GM19395 (cell line): Measurements from ENCODE around the gene HS2ST1.
A peak's percentile ranks its signal among the peaks of the same experiment; 100 is the strongest.

Source experiments
- ATAC-seq: cut with Tn5 transposase; IDR thresholded peaks from one replicate; pipeline ENCODE4 v1.9.1; 2021; ENCODE audit warnings: mild to moderate bottlenecking, moderate library complexity; ENCODE audit not compliant: unreplicated experiment

Gene HS2ST1

GRCh38 chr1:87132284-87132870 lies 217.9 kb downstream of the HS2ST1 start:
- no peak for ATAC-seq

- no peak for ATAC-seq
These were observed 219.6 kb downstream of the HS2ST1 start for GRCh38 chr1:87134061-87134460.

- ATAC-seq: no peak
These were observed 220.3 kb downstream of the HS2ST1 start for GRCh38 chr1:87134625-87135328.

- no peak for ATAC-seq
These were observed 220.9 kb downstream of the HS2ST1 start for GRCh38 chr1:87135329-87135712.

GRCh38 chr1:87136607-87137341 lies 222.3 kb downstream of the HS2ST1 start:
- ATAC-seq: no peak

GRCh38 chr1:87137342-87137739 lies 222.9 kb downstream of the HS2ST1 start:
- no peak for ATAC-seq

GRCh38 chr1:87140831-87141540 lies 226.6 kb downstream of the HS2ST1 start:
- no peak for ATAC-seq

GRCh38 chr1:87141556-87141955 lies 227.1 kb downstream of the HS2ST1 start:
- no peak for ATAC-seq

- peak; percentile 58 for ATAC-seq
These were observed 229.1 kb downstream of the HS2ST1 start for GRCh38 chr1:87143413-87144135.

- no peak for ATAC-seq
These were observed 230.0 kb downstream of the HS2ST1 start for GRCh38 chr1:87144316-87144895.

GRCh38 chr1:87144981-87145380 lies 230.5 kb downstream of the HS2ST1 start:
- no peak for ATAC-seq

GRCh38 chr1:87146538-87146937 lies 232.1 kb downstream of the HS2ST1 start:
- ATAC-seq: no peak

GRCh38 chr1:87146986-87147385 lies 232.6 kb downstream of the HS2ST1 start:
- ATAC-seq: no peak

- no peak for ATAC-seq
These were observed 233.4 kb downstream of the HS2ST1 start for GRCh38 chr1:87147851-87148250.

GRCh38 chr1:87148661-87149060 lies 234.2 kb downstream of the HS2ST1 start:
- no peak for ATAC-seq

- ATAC-seq: no peak
These were observed 235.0 kb downstream of the HS2ST1 start for GRCh38 chr1:87149241-87150041.

GRCh38 chr1:87150143-87150542 lies 235.7 kb downstream of the HS2ST1 start:
- no peak for ATAC-seq

- peak; percentile 77 for ATAC-seq
These were observed 237.3 kb downstream of the HS2ST1 start for GRCh38 chr1:87151500-87152421.

GRCh38 chr1:87154384-87154783 lies 239.9 kb downstream of the HS2ST1 start:
- ATAC-seq: no peak
